ENCODE measurements around the gene MICAL3. TPM values are rescaled to one million over a fixed set of nuclear protein-coding genes. Genes with fewer than 3 reads are reported as not detected.

MICAL3 gene
- total and polyA plus RNA-seq, 3 donors from 2014 or later, result 103 to 106 (median 104) TPM

GRCh38 chr22:18067548-18068341 is 43.4 kb upstream of the MICAL3 start:
- TF ChIP-seq POLR2A (IDR thresholded peaks at IDR 0.05) (no peak), CTCF (IDR thresholded peaks at IDR 0.05) (no peak)

GRCh38 chr22:18067121-18067520 is 42.8 kb upstream of the MICAL3 start:
- intact Hi-C loops (cut with DNase I; ENCODE audit: low total_unique reads), result no loop called here
- Histone ChIP-seq H3K4me3 (no peak overlapping the region), H3K27ac (no peak overlapping the region), H3K9me3 (no peaks in the 10 kb centered on the region), H3K4me1 (peaks cover 16% of the 10 kb centered on the region), H3K36me3 (ENCODE audit: low read depth, missing control alignments) (no peaks in the 10 kb centered on the region), H3K27me3 (no peaks in the 10 kb centered on the region)
- TF ChIP-seq CTCF (IDR thresholded peaks at IDR 0.05), result no peak
- TF ChIP-seq POLR2A (IDR thresholded peaks at IDR 0.05), result no peak
- no peak for DNase-seq
- WGBS, 2 donors, result 93 to 98% methylated on average over 3 of the region's 3 CpGs

More at GRCh38 chr22:18067548-18068341, 43.4 kb upstream of the MICAL3 start:
- Histone ChIP-seq H3K4me1 (peaks cover 16% of the 10 kb centered on the region), H3K9me3 (no peaks in the 10 kb centered on the region), H3K27ac (peak overlapping the region; percentile 70 to 79), H3K27me3 (no peaks in the 10 kb centered on the region), H3K4me3 (no peak overlapping the region), H3K36me3 (ENCODE audit: low read depth, missing control alignments) (no peaks in the 10 kb centered on the region)
- DNase-seq, result no peak
- WGBS, 2 donors, result 54 to 60% methylated on average over 14 of the region's 14 CpGs
- intact Hi-C loops (cut with DNase I; ENCODE audit: low total_unique reads), result no loop called here

- 70 to 71% methylated on average over 12 of the region's 12 CpGs for WGBS, 2 donors
- intact Hi-C loops (cut with DNase I; ENCODE audit: low total_unique reads), result no loop called here
- H3K27me3 ChIP-seq, result no peaks in the 10 kb centered on the region
- TF ChIP-seq POLR2A (IDR thresholded peaks at IDR 0.05), result no peak
- TF ChIP-seq CTCF (IDR thresholded peaks at IDR 0.05), result no peak
- H3K27ac ChIP-seq, result no peak overlapping the region
- no peaks in the 10 kb centered on the region for H3K9me3 ChIP-seq
- no peaks in the 10 kb centered on the region for H3K36me3 ChIP-seq (ENCODE audit: low read depth, missing control alignments)
- peaks cover 16% of the 10 kb centered on the region for H3K4me1 ChIP-seq
- no peak overlapping the region for H3K4me3 ChIP-seq
- DNase-seq, result no peak
These were observed 42.0 kb upstream of the MICAL3 start for GRCh38 chr22:18066181-18066859.

GRCh38 chr22:18065256-18065655 is 40.9 kb upstream of the MICAL3 start:
- peaks cover 16% of the 10 kb centered on the region for H3K4me1 ChIP-seq
- no peaks in the 10 kb centered on the region for H3K9me3 ChIP-seq
- H3K4me3 ChIP-seq, result no peak overlapping the region
- H3K36me3 ChIP-seq (ENCODE audit: low read depth, missing control alignments), result no peaks in the 10 kb centered on the region
- no peak for DNase-seq
- no peaks in the 10 kb centered on the region for H3K27me3 ChIP-seq
- no peak for TF ChIP-seq CTCF (IDR thresholded peaks at IDR 0.05)
- no peak for TF ChIP-seq POLR2A (IDR thresholded peaks at IDR 0.05)
- WGBS, 2 donors, result 81 to 85% methylated on average over 9 of the region's 9 CpGs
- intact Hi-C loops (cut with DNase I; ENCODE audit: low total_unique reads), result no loop called here
- H3K27ac ChIP-seq, result no peak overlapping the region

All from testis (tissue), 3 donors.